ENCODE results near the gene SAYSD1.

SAYSD1 gene

GRCh38 chr6:39079197-39080125 is 35.5 kb downstream of the SAYSD1 start:
- no peak for DNase-seq (ENCODE audit: low read depth in 1 of 2, low spot score in 1 of 2)

GRCh38 chr6:39078695-39079094 is 36.3 kb downstream of the SAYSD1 start:
- DNase-seq (ENCODE audit: low read depth in 1 of 2, low spot score in 1 of 2) = no peak

GRCh38 chr6:39077882-39078594 is 36.9 kb downstream of the SAYSD1 start:
- DNase-seq (ENCODE audit: low read depth in 1 of 2, low spot score in 1 of 2) = no peak

- DNase-seq (ENCODE audit: low read depth in 1 of 2, low spot score in 1 of 2) = no peak
These were observed 38.1 kb downstream of the SAYSD1 start for GRCh38 chr6:39076623-39077535.

- DNase-seq (ENCODE audit: low read depth in 1 of 2, low spot score in 1 of 2) = no peak
These were observed 39.0 kb downstream of the SAYSD1 start for GRCh38 chr6:39075807-39076622.

- no peak for DNase-seq (ENCODE audit: low read depth in 1 of 2, low spot score in 1 of 2)
These were observed 39.8 kb downstream of the SAYSD1 start for GRCh38 chr6:39075010-39075686.

- DNase-seq (ENCODE audit: low read depth in 1 of 2, low spot score in 1 of 2) = no peak
These were observed 40.5 kb downstream of the SAYSD1 start for GRCh38 chr6:39074486-39074885.

GRCh38 chr6:39073471-39074355 is 41.3 kb downstream of the SAYSD1 start:
- DNase-seq (ENCODE audit: low read depth in 1 of 2, low spot score in 1 of 2) = no peak

GRCh38 chr6:39072830-39073229 is 42.2 kb downstream of the SAYSD1 start:
- no peak for DNase-seq (ENCODE audit: low read depth in 1 of 2, low spot score in 1 of 2)

- DNase-seq (ENCODE audit: low read depth in 1 of 2, low spot score in 1 of 2) = no peak
These were observed 46.6 kb downstream of the SAYSD1 start for GRCh38 chr6:39068391-39068790.

- no peak for DNase-seq (ENCODE audit: low read depth in 1 of 2, low spot score in 1 of 2)
These were observed 49.4 kb downstream of the SAYSD1 start for GRCh38 chr6:39065561-39065960.

- no peak for DNase-seq (ENCODE audit: low read depth in 1 of 2, low spot score in 1 of 2)
These were observed 51.5 kb downstream of the SAYSD1 start for GRCh38 chr6:39063526-39063925.

- DNase-seq (ENCODE audit: low read depth in 1 of 2, low spot score in 1 of 2) = no peak
These were observed 52.8 kb downstream of the SAYSD1 start for GRCh38 chr6:39062014-39062740.

- no peak for DNase-seq (ENCODE audit: low read depth in 1 of 2, low spot score in 1 of 2)
These were observed 53.4 kb downstream of the SAYSD1 start for GRCh38 chr6:39061588-39061987.

- DNase-seq (ENCODE audit: low read depth in 1 of 2, low spot score in 1 of 2) = no peak
These were observed 53.8 kb downstream of the SAYSD1 start for GRCh38 chr6:39061182-39061581.

- no peak for DNase-seq (ENCODE audit: low read depth in 1 of 2, low spot score in 1 of 2)
These were observed 54.4 kb downstream of the SAYSD1 start for GRCh38 chr6:39060467-39061160.

- no peak for DNase-seq (ENCODE audit: low read depth in 1 of 2, low spot score in 1 of 2)
These were observed 55.3 kb downstream of the SAYSD1 start for GRCh38 chr6:39059496-39060310.

Measured in activated T-helper 1 cell treated with anti-CD3 and anti-CD28 coated beads, Interleukin-2, amount 50 U/mL, for 16 hours (primary cell).